Sigmoid colon (tissue), 4 donors: ENCODE results near the gene APRT.

Experiments
- EP300 ChIP-seq, 4 donors: sonication (generic); formaldehyde crosslinking; IDR thresholded peaks; one replicate each; pipeline ENCODE4 v1.6.1; 2017; ENCODE audit warnings: antibody characterized with exemption in 4 of 4
- POLR2A ChIP-seq, 2 donors: fragments of 450-650 bp; IDR thresholded peaks; one replicate each; pipeline ENCODE4 v1.6.1; 2016; ENCODE audit warnings: antibody characterized with exemption in 2 of 2, mild to moderate bottlenecking in 2 of 2, moderate library complexity in 2 of 2
- TF ChIP-seq, protein P1 (sequence below), 4 experiments: fragments of 450-650 bp in 3 of 4; fragments of 200-600 bp in 1 of 4; IDR thresholded peaks; one replicate each; pipeline ENCODE4 v1.5.1; 2016 to 2019; ENCODE audit warnings: antibody characterized with exemption in 4 of 4, mild to moderate bottlenecking in 3 of 4, moderate library complexity in 2 of 4

GRCh38 chr16:88842308-88842756 is 30.6 kb upstream of the APRT start:
- TF ChIP-seq EP300 (IDR thresholded peaks at IDR 0.05) (no peak), POLR2A (IDR thresholded peaks at IDR 0.05) (no peak)
- TF ChIP-seq, protein P1, sequence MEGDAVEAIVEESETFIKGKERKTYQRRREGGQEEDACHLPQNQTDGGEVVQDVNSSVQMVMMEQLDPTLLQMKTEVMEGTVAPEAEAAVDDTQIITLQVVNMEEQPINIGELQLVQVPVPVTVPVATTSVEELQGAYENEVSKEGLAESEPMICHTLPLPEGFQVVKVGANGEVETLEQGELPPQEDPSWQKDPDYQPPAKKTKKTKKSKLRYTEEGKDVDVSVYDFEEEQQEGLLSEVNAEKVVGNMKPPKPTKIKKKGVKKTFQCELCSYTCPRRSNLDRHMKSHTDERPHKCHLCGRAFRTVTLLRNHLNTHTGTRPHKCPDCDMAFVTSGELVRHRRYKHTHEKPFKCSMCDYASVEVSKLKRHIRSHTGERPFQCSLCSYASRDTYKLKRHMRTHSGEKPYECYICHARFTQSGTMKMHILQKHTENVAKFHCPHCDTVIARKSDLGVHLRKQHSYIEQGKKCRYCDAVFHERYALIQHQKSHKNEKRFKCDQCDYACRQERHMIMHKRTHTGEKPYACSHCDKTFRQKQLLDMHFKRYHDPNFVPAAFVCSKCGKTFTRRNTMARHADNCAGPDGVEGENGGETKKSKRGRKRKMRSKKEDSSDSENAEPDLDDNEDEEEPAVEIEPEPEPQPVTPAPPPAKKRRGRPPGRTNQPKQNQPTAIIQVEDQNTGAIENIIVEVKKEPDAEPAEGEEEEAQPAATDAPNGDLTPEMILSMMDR (IDR thresholded peaks at IDR 0.05), result no peak
